ENCODE results near the gene EMP1. TPM values are rescaled to one million over a fixed set of nuclear protein-coding genes. Genes with fewer than 3 reads are reported as not detected.

The EMP1 gene
- total and polyA plus RNA-seq, 9 of the 15 experiments (the other 6 are each of a cell fraction or from before 2014, with no cell fraction given): 0.10 to 0.60 TPM; not detected in 7

GRCh38 chr12:13243516-13244070 lies 47.1 kb downstream of the EMP1 start:
- BruUV-seq (replicated peaks): no TSS peak
- no peaks in the 10 kb centered on the region for H3K79me2 ChIP-seq (ENCODE audit: control insufficient read depth, insufficient read depth, low read length)
- H3K9me3 ChIP-seq (replicated peaks; ENCODE audit: control insufficient read depth, insufficient read depth, low read depth, low read length): no peaks in the 10 kb centered on the region
- in situ Hi-C loops (cut with MboI) (no loop called here), intact Hi-C loops (cut with micrococcal nuclease) (no loop called here)
- DNase-seq (ENCODE audit: extremely low read depth in 1 of 4, low spot score in 3 of 4) (no peak), ATAC-seq (no peak), FAIRE-seq (no peak)
- 0% methylated on average over 1 of the region's 1 CpG for WGBS (ENCODE audit: insufficient coverage, low coverage, missing lambda C conversion rate)
- no peak overlapping the region for H3K4me2 ChIP-seq (ENCODE audit: insufficient read depth, low read length)
- no peaks in the 10 kb centered on the region for H4K20me1 ChIP-seq (replicated peaks; ENCODE audit: control insufficient read depth, insufficient read depth, low read length)
- ChIA-PET POLR2A (no interaction called here), CTCF (ENCODE audit: low intra/inter-chr PET ratio) (no interaction called here)
- no peak overlapping the region for H3K9ac ChIP-seq (ENCODE audit: insufficient read depth in 1 of 2, low read depth in 2 of 2, low read length in 2 of 2)
- H3K36me3 ChIP-seq (ENCODE audit: control insufficient read depth, insufficient read depth, low read length): no peaks in the 10 kb centered on the region
- no peak overlapping the region for H3K27ac ChIP-seq (ENCODE audit: extremely low read depth, low read depth, low read length)
- H3K27me3 ChIP-seq (ENCODE audit: control insufficient read depth in 2 of 2, insufficient read depth in 2 of 2, low read length in 2 of 2): no peaks in the 10 kb centered on the region
- no peaks in the 10 kb centered on the region for H3K9me1 ChIP-seq (ENCODE audit: control insufficient read depth, insufficient read depth, low read length)
- no peak overlapping the region for H3K4me3 ChIP-seq
- H3K4me1 ChIP-seq (replicated peaks in 1 of 2; ENCODE audit: control insufficient read depth in 2 of 2, insufficient read depth in 2 of 2, low read length in 2 of 2): no peaks in the 10 kb centered on the region
- no peak overlapping the region for H2AFZ ChIP-seq (ENCODE audit: low read depth, low read length)
- no peak for TF ChIP-seq CHAMP1 (IDR thresholded peaks at IDR 0.05)
- no peak for TF ChIP-seq KDM5B (IDR thresholded peaks at IDR 0.05; ENCODE audit: insufficient replicate concordance, low read depth, low read length)

- in situ Hi-C loops (cut with MboI): no loop called here
- no peaks in the 10 kb centered on the region for H3K9me1 ChIP-seq (ENCODE audit: control insufficient read depth, insufficient read depth, low read length)
- no TSS peak for BruUV-seq (replicated peaks)
- intact Hi-C loops (cut with micrococcal nuclease): no loop called here
- ChIA-PET POLR2A (no interaction called here), CTCF (ENCODE audit: low intra/inter-chr PET ratio) (no interaction called here)
- H3K4me2 ChIP-seq (ENCODE audit: insufficient read depth, low read length): no peak overlapping the region
- no peaks in the 10 kb centered on the region for H3K9me3 ChIP-seq (replicated peaks; ENCODE audit: control insufficient read depth, insufficient read depth, low read depth, low read length)
- DNase-seq (ENCODE audit: extremely low read depth in 1 of 4, low spot score in 3 of 4) (no peak), FAIRE-seq (no peak), ATAC-seq (no peak)
- no peaks in the 10 kb centered on the region for H3K27me3 ChIP-seq (ENCODE audit: control insufficient read depth in 2 of 2, insufficient read depth in 2 of 2, low read length in 2 of 2)
- H3K36me3 ChIP-seq (ENCODE audit: control insufficient read depth, insufficient read depth, low read length): no peaks in the 10 kb centered on the region
- H3K79me2 ChIP-seq (ENCODE audit: control insufficient read depth, insufficient read depth, low read length): no peaks in the 10 kb centered on the region
- no peak overlapping the region for H3K4me3 ChIP-seq
- WGBS (ENCODE audit: insufficient coverage, low coverage, missing lambda C conversion rate): 0% methylated on average over 3 of the region's 3 CpGs
- no peaks in the 10 kb centered on the region for H3K4me1 ChIP-seq (replicated peaks in 1 of 2; ENCODE audit: control insufficient read depth in 2 of 2, insufficient read depth in 2 of 2, low read length in 2 of 2)
- no peak overlapping the region for H2AFZ ChIP-seq (ENCODE audit: low read depth, low read length)
- H4K20me1 ChIP-seq (replicated peaks; ENCODE audit: control insufficient read depth, insufficient read depth, low read length): no peaks in the 10 kb centered on the region
- no peak overlapping the region for H3K27ac ChIP-seq (ENCODE audit: extremely low read depth, low read depth, low read length)
- H3K9ac ChIP-seq (ENCODE audit: insufficient read depth in 1 of 2, low read depth in 2 of 2, low read length in 2 of 2): no peak overlapping the region
- TF ChIP-seq SFPQ (IDR thresholded peaks at IDR 0.05; ENCODE audit: low read depth, low read length) (no peak), SMARCE1 (IDR thresholded peaks at IDR 0.05) (no peak), PTTG1 (tag; IDR thresholded peaks at IDR 0.05; ENCODE audit: low read depth) (no peak), PHTF2 (CRISPR knock-in tag; IDR thresholded peaks at IDR 0.05) (no peak), POLR2H (tag; IDR thresholded peaks at IDR 0.05; ENCODE audit: low read depth) (no peak), SETDB1 (IDR thresholded peaks at IDR 0.05; ENCODE audit: low read length) (no peak), ZNF778 (CRISPR knock-in tag; IDR thresholded peaks at IDR 0.05) (no peak), BCL6 (CRISPR knock-in tag; IDR thresholded peaks at IDR 0.05) (no peak)
These were observed 51.1 kb downstream of the EMP1 start for GRCh38 chr12:13247596-13247995.
